Neural cell (in vitro differentiated cells): Measurements from ENCODE around the gene TMEM212.

Experiments
- CTCF ChIP-seq: fragments of 450-650 bp; IDR thresholded peaks from 2 replicates; pipeline ENCODE4 v1.5.1; 2014; ENCODE audit warnings: antibody characterized with exemption, mild to moderate bottlenecking, moderate library complexity; ENCODE audit not compliant: poor library complexity, severe bottlenecking
- EP300 ChIP-seq: fragments of 450-650 bp; conservative IDR thresholded peaks from 2 replicates; pipeline ENCODE4 v1.6.1; 2014; ENCODE audit warnings: antibody characterized with exemption, mild to moderate bottlenecking, moderate library complexity; ENCODE audit not compliant: poor library complexity, severe bottlenecking
- RAD21 ChIP-seq: fragments of 450-650 bp; conservative IDR thresholded peaks from 2 replicates; pipeline ENCODE4 v1.6.1; 2014; ENCODE audit warnings: antibody characterized with exemption, mild to moderate bottlenecking, moderate library complexity
- TAF1 ChIP-seq: IDR thresholded peaks from 2 replicates; pipeline ENCODE4 v1.6.1; 2012; ENCODE audit warnings: low read depth

- no peak for TF ChIP-seq CTCF
- TF ChIP-seq EP300, result no peak
- no peak for TF ChIP-seq TAF1
- TF ChIP-seq RAD21, result no peak
Measured at GRCh38 chr3:171883893-171884279, 40.7 kb downstream of the TMEM212 start.
